ENCODE data around the gene MTMR2. TPM values are rescaled to one million over a fixed set of nuclear protein-coding genes. Genes with fewer than 3 reads are reported as not detected.

Gene MTMR2
- total RNA-seq, 1 experiment from 2014 or later, result 75.2 TPM

DNA sequence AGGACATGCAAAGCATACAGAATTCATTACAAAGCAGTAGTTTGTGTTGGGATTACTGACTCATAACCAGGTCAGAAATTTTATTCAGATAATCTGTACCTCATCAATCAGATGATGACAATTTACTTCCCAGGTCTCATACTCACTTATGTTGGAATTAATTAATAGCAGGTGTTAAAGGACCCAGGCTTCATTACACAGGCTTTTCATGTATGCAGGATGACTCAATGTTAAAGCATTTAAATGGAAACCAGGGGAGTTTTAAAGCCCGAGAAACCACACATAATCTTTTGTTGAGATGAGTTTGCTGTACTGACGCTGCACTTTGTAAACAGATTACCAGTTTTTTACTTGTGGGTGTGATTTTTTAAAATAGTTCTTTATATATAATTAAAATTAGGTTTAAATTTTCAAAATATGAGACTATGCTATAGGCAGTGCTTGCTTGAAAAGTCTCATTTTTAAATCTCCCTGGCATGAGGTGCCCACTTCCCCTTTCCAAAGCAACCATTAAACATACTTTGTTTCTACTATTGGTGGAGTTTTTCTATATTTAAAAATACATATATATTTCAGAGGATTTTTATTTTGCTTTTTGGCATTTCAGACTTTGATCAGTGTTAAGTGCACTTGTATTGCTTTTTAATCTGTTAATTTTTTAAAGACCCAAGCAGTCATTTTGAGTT, 92.6 kb downstream of the MTMR2 start:
- no peak overlapping the region for H3K4me3 Mint-ChIP-seq (ENCODE audit: unreplicated experiment)
- BruUV-seq (replicated peaks), result TSS peak; percentile 64
- intact Hi-C loops (cut with micrococcal nuclease; ENCODE audit: unreplicated experiment), result no loop called here
- ChIA-PET CTCF (no interaction called here), POLR2A (no interaction called here)
- H3K9me3 ChIP-seq, result no peaks in the 10 kb centered on the region
- no peak for DNase-seq
- peaks cover 79% of the 10 kb centered on the region for H3K36me3 Mint-ChIP-seq (ENCODE audit: insufficient read depth, unreplicated experiment)
- TF ChIP-seq, protein P1, sequence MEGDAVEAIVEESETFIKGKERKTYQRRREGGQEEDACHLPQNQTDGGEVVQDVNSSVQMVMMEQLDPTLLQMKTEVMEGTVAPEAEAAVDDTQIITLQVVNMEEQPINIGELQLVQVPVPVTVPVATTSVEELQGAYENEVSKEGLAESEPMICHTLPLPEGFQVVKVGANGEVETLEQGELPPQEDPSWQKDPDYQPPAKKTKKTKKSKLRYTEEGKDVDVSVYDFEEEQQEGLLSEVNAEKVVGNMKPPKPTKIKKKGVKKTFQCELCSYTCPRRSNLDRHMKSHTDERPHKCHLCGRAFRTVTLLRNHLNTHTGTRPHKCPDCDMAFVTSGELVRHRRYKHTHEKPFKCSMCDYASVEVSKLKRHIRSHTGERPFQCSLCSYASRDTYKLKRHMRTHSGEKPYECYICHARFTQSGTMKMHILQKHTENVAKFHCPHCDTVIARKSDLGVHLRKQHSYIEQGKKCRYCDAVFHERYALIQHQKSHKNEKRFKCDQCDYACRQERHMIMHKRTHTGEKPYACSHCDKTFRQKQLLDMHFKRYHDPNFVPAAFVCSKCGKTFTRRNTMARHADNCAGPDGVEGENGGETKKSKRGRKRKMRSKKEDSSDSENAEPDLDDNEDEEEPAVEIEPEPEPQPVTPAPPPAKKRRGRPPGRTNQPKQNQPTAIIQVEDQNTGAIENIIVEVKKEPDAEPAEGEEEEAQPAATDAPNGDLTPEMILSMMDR (IDR thresholded peaks at IDR 0.05; ENCODE audit: insufficient read depth in 1 of 2, low read depth in 1 of 2, low read length in 1 of 2, severe bottlenecking in 1 of 2, unreplicated experiment in 1 of 2), result no peak
- no peak overlapping the region for H3K27ac Mint-ChIP-seq (ENCODE audit: unreplicated experiment)
- peaks cover 4% of the 10 kb centered on the region; the same call in 1 of the 2 replicates for H3K36me3 ChIP-seq (ENCODE audit: control insufficient read depth, insufficient read depth, low read length)
- H3K4me1 ChIP-seq, result no peaks in the 10 kb centered on the region; the same call in 1 of the 2 replicates
- no peaks in the 10 kb centered on the region for H3K27me3 Mint-ChIP-seq (ENCODE audit: insufficient read depth, unreplicated experiment)
- no peaks in the 10 kb centered on the region for H3K27me3 ChIP-seq (replicated peaks; ENCODE audit: control insufficient read depth, insufficient read depth, low read length)
- H3K4me1 Mint-ChIP-seq (ENCODE audit: low read depth, unreplicated experiment), result peaks cover 6% of the 10 kb centered on the region
- H3K4me3 ChIP-seq (ENCODE audit: low read depth, low read length), result no peak overlapping the region
- no peaks in the 10 kb centered on the region for H3K9me3 Mint-ChIP-seq (ENCODE audit: unreplicated experiment)

- Mint-ChIP-seq H3K36me3 (ENCODE audit: insufficient read depth, unreplicated experiment) (peaks cover 82% of the 10 kb centered on the region), H3K27ac (ENCODE audit: unreplicated experiment) (no peak overlapping the region), H3K9me3 (ENCODE audit: unreplicated experiment) (no peaks in the 10 kb centered on the region), H3K4me3 (ENCODE audit: unreplicated experiment) (no peak overlapping the region), H3K4me1 (ENCODE audit: low read depth, unreplicated experiment) (peaks cover 6% of the 10 kb centered on the region), H3K27me3 (ENCODE audit: insufficient read depth, unreplicated experiment) (no peaks in the 10 kb centered on the region)
- no TSS peak for BruUV-seq (replicated peaks)
- DNase-seq, result no peak
- intact Hi-C loops (cut with micrococcal nuclease; ENCODE audit: unreplicated experiment), result no loop called here
- POLR2A ChIA-PET, result no interaction called here
- Histone ChIP-seq H3K27me3 (replicated peaks; ENCODE audit: control insufficient read depth, insufficient read depth, low read length) (no peaks in the 10 kb centered on the region), H3K9me3 (no peaks in the 10 kb centered on the region), H3K4me1 (no peaks in the 10 kb centered on the region; the same call in 1 of the 2 replicates), H3K36me3 (ENCODE audit: control insufficient read depth, insufficient read depth, low read length) (peaks cover 2% of the 10 kb centered on the region; the same call in 1 of the 2 replicates), H3K4me3 (ENCODE audit: low read depth, low read length) (no peak overlapping the region)
- TF ChIP-seq, protein P1 (IDR thresholded peaks at IDR 0.05; ENCODE audit: insufficient read depth in 1 of 2, low read depth in 1 of 2, low read length in 1 of 2, severe bottlenecking in 1 of 2, unreplicated experiment in 1 of 2), result no peak
- CTCF ChIA-PET, result interaction anchor here (0.6 to 1.7 kb wide), 2 partner anchors 19 to 560 kb away, joined by 3 to 4 read pairs; partner anchors contain the start of genes CCDC82 and JRKL
These were observed 94.2 kb downstream of the MTMR2 start for GRCh38 chr11:95829580-95830259.

- ChIA-PET CTCF (no interaction called here), POLR2A (no interaction called here)
- intact Hi-C loops (cut with micrococcal nuclease; ENCODE audit: unreplicated experiment), result no loop called here
- Mint-ChIP-seq H3K9me3 (ENCODE audit: unreplicated experiment) (no peaks in the 10 kb centered on the region), H3K4me3 (ENCODE audit: unreplicated experiment) (no peak overlapping the region), H3K27me3 (ENCODE audit: insufficient read depth, unreplicated experiment) (no peaks in the 10 kb centered on the region), H3K4me1 (ENCODE audit: low read depth, unreplicated experiment) (peaks cover 2% of the 10 kb centered on the region), H3K27ac (ENCODE audit: unreplicated experiment) (no peak overlapping the region), H3K36me3 (ENCODE audit: insufficient read depth, unreplicated experiment) (peaks cover 77% of the 10 kb centered on the region)
- H3K36me3 ChIP-seq (ENCODE audit: control insufficient read depth, insufficient read depth, low read length), result peaks cover 2% of the 10 kb centered on the region; the same call in 1 of the 2 replicates
- H3K4me1 ChIP-seq, result no peaks in the 10 kb centered on the region; the same call in 1 of the 2 replicates
- no TSS peak for BruUV-seq (replicated peaks)
- H3K4me3 ChIP-seq (ENCODE audit: low read depth, low read length), result no peak overlapping the region
- H3K9me3 ChIP-seq, result no peaks in the 10 kb centered on the region
- TF ChIP-seq, protein P1 (IDR thresholded peaks at IDR 0.05; ENCODE audit: insufficient read depth in 1 of 2, low read depth in 1 of 2, low read length in 1 of 2, severe bottlenecking in 1 of 2, unreplicated experiment in 1 of 2), result no peak
- DNase-seq, result no peak
- no peaks in the 10 kb centered on the region for H3K27me3 ChIP-seq (replicated peaks; ENCODE audit: control insufficient read depth, insufficient read depth, low read length)
These were observed 96.2 kb downstream of the MTMR2 start for GRCh38 chr11:95827696-95828095.
